Stromal cell of bone marrow (primary cell): ENCODE results near the gene VCPKMT.

ENCODE experiments used
- DNase-seq: peaks from one replicate; pipeline ENCODE4 v3.0.0-alpha.2; 2012; ENCODE audit warnings: low read depth

VCPKMT gene

DNA sequence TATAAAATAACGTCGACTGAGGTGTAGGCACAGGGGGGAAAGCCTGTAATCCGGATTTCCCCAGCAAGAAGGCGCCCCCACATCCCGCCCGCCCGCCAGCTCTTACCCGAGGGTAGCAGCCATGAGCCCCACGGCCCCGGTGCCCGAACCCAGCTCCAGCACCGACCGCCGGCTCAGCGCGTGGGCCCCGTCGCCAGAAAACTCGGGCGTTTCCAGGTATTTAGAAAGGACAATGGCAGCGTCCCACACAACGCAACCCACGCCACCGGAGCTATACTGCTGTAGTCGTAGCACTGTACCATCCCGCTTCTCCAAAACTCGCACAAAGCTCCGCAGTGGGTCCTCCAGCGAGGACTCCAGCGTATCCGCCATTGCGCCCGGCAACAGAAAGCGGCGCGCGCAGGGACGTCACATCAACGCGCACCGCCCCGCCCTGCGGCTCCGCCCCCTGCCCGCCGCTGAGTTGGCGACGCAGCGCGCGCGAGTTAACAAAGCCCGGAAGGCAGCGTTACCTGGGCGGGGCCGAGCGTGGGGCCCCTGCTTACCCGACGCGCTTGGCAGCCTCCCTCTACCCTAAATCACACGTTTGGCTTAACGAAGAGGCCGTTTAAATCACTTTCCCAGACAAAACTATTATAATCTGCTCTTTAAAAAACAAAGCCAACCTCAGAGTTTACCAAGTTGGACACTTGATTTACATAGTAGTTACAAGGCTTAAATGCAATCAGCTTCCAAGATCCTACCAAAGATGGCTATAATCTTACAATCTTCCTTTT is at the start of gene VCPKMT:
TSS of gene VCPKMT (minus strand) at position 392 of the 776 bp plus-strand sequence. CDS start at position 372, 20 bp downstream.
- DNase-seq, result peak; percentile 83

GRCh38 chr14:50156111-50156510 is 39.7 kb upstream of the VCPKMT start:
- DNase-seq, result no peak

GRCh38 chr14:50148799-50149198 is 32.4 kb upstream of the VCPKMT start:
- no peak for DNase-seq

- no peak for DNase-seq
These were observed 22.8 kb upstream of the VCPKMT start for GRCh38 chr14:50139192-50139591.

DNA sequence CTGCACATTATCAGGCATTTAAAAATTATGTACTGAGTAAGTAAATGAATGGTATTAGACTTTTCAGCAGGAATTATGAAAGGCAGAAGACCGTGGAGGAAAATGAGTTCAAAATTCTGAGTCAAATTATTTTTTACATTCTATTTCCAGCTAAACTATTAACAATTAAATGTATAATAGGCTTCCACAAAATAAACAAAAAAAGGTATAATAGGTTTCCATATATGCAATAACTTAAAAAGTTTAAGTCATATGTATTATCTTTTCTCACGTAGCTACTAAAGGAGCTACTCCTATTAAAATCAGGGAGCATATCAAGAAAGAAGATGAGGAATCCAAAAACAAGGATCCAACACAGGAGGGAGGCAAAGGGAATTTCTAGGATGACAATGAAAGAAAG is 11.4 kb upstream of the VCPKMT start:
- DNase-seq, result no peak

DNA sequence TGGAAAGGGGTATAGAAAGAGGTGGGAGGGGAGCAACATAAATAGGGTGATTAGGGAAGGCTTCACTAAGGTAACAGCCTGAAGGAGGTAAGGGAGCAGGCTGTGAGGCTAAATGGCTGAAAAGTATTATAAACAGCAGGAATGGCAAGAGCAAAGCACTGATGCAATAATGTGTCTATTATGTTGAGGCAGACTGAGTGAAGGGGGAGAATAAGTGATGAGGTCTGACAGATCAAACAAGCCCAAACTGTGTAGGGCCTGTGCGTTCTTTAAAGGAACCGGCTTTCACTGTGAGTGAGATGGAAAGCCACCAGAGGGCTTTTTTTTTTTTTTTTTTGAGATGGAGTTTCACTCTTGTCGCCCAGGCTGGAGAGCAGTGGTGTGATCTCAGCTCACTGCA is 6.7 kb upstream of the VCPKMT start:
- DNase-seq, result no peak

- DNase-seq, result no peak
These were observed 5.9 kb upstream of the VCPKMT start for GRCh38 chr14:50122291-50122690.

- DNase-seq, result no peak
These were observed 5.1 kb upstream of the VCPKMT start for GRCh38 chr14:50121486-50121885.

DNA sequence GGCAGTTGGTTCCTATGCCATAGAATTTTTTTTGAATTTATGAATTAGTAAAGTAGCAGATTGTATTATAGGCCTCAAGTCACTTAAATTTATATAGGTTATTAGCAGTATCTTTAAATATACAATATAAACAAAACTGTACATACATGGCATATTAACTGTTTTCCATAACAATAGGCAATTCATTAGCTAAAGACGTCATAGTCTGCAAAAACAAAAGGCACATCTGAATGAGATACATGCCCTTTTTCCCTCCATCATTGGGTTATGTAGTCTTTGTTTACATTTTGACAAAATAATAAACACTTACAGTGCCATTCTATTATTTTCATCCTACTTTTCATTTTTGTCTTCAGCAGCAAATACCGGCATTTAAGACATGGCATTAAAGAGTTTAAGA is 1.1 kb upstream of the VCPKMT start:
- DNase-seq, result no peak

- no peak for DNase-seq
These were observed 594 bp upstream of the VCPKMT start for GRCh38 chr14:50116966-50117365.

GRCh38 chr14:50113381-50114035 is 2.9 kb downstream of the VCPKMT start:
- no peak for DNase-seq

DNA sequence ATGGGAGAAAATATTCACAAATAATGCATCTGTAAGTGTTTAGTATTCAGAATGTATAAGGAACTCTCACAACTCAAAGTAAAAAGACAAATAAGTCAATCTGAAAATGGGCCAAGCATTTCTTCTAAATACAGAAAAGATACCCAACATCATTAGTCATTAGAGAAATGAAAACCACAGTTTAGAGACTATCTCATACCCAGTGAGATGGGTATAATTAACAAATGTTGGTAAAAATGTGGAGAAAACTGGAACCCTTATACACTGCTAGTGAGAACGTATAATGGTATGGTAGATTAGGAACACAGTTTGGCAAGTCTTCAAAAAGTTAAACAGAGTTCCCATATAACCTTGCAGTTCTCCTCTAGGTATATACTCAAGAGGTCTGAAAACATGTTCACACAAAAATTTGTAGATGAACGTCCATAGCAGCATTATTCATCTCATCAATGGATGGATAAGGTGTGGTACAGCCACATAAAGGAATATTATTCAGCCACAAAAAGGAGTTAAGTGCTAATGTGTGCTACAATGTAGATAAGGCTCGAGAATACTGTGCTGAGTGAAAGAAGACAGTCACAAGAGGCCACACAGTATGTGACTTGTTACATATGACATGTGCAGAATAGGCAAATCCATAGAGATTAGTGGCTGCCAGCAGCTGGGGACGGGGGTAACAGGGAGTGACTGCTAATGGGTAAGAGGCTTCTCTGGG is 5.9 kb downstream of the VCPKMT start:
- DNase-seq, result no peak

DNA sequence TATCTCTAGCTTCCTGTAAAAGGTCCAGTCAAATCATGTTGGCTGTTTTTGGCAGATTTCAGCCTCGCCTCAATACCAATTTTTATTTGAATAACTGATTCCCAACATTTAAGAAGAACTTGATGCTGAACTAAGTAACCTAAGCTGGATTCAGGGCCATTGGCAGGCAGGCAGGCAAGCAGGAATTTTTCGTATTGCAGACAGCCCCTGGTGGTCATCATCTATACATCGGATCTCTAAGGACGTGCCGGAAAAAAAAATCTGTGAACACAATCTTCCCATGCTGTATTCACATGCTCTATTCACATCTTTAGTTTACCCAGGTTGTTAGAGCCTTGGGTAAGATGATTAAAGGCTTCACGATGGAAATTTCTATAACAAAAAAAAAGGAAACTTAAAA is 7.0 kb downstream of the VCPKMT start:
- DNase-seq, result no peak

DNA sequence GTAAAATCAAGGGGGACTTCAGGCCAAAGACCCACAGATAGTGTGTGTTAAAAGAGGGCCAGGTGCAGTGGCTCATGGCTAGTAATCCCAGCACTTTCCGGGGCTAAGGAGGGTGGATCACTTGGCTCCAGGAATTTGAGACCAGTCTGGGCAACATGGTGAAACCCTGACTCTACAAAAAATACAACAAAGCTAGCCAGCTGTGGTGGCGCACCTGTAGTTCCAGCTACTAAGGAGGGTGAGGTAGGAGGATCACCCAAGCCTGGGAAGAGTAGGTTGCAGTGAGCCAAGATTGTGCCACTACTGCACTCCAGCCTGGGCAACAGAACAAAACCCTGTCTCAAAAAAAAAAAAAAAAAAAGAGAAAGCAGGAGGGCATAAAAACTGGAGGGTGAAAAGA is 8.5 kb downstream of the VCPKMT start:
- no peak for DNase-seq

- no peak for DNase-seq
These were observed 10.2 kb downstream of the VCPKMT start for GRCh38 chr14:50106178-50106577.

GRCh38 chr14:50103558-50103957 is 12.8 kb downstream of the VCPKMT start:
- DNase-seq, result no peak

GRCh38 chr14:50101417-50101816 is 15.0 kb downstream of the VCPKMT start:
- no peak for DNase-seq

DNA sequence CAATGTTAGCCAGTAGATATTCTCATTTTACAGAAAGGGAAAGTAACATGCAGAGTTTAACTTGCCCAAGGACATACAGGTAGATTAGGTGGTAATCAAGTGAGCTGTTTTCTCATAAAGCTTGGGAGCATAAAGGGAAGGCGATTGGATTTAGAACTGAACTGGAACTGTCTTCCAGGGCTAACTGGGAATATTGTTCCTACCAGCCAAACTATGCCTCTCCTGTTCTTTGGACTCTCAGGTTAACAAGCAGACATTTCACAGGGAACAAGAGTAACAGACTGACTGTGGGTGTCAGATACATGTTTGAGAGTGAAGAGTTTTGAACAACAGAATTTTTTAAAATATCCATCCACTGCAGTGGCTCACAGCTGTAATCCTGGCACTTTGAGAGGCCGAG is 15.6 kb downstream of the VCPKMT start:
- DNase-seq, result no peak

- DNase-seq, result no peak
These were observed 17.0 kb downstream of the VCPKMT start for GRCh38 chr14:50099335-50099734.

GRCh38 chr14:50095895-50096294 is 20.5 kb downstream of the VCPKMT start:
- no peak for DNase-seq

- no peak for DNase-seq
These were observed 22.2 kb downstream of the VCPKMT start for GRCh38 chr14:50094056-50094755.

DNA sequence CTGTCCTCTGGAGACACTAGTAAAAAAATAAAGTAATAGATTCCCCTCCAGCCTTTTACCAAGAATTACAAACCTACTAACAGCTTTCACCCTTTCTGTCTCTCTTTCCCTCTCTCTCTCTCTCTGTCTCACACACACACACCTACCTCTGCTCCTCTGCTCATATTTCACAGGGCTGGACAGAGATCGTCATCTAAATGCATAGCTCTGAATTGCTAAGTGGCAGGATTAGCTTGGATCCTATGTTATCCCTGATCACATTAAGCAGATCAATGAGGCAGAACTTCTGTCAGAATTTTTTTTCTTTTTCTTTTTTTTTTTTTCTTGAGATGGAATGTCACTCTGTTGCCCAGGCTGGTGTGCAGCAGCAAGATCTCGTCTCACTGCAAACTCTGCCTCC is 22.9 kb downstream of the VCPKMT start:
- no peak for DNase-seq
